NCI-H2107 treated with DMSO at 0.1 percent for 48 hours (cell line): Measurements from ENCODE around the gene WDR72.

Experiments used
- DNase-seq: peaks from one replicate; lab custom pipeline; 2025; ENCODE audit not compliant: unreplicated experiment; lab: John Stamatoyannopoulos, UW

WDR72 gene

DNA sequence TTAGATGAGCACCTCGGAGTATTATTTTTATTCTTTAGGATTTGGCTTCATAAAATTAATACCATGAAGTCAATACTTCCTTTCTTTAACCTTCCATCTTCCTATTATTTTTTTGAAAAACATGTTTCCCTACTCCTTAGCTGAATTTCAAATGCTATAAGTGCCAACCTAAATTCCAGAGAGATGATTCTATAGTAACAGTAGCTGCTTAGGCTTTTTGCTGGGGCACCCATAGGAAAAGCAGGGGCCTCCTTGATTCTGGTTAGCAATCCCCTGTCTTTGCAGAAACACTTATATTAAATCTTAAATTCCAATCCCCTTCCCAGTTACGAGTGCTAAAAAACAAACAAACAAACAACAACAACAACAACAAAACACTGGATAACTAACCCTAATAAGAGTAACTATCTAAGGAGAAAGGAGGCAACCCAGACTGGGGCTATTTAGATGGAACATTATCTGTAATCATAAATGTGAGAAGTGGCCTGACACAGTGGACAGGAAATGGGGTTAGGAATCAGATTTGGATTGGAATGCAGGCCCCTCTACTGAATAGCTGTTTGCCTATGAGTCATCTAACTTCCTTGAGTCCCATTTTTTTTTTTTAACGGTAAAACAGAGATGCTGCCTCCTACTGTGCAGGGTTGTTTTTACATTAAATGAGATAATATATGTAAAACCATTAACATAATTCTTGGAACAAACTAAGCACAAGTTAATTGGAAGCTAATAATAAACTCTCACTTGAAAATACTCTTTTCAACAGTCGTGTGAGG, 148.1 kb downstream of the WDR72 start:
- DNase-seq, result no peak

DNA sequence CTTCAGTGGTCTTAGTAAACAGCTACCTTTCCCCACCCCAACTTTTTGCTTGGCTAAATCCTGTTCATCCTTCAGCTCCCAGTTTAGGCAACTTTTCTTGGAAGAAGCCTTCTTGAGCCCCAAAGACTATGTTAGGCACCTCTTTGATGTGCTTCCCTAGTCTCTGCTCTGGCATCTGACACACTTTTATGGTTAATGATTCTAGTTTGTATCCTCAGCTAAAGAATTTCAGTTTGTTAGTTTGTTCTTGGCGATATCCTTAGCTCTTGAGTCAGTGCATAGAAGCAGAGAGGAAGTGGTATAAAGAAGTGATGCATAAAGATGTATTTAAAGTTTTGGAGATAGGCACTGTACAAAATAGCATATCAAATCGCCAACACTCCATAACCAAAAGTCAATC, 168.4 kb downstream of the WDR72 start:
- no peak for DNase-seq

DNA sequence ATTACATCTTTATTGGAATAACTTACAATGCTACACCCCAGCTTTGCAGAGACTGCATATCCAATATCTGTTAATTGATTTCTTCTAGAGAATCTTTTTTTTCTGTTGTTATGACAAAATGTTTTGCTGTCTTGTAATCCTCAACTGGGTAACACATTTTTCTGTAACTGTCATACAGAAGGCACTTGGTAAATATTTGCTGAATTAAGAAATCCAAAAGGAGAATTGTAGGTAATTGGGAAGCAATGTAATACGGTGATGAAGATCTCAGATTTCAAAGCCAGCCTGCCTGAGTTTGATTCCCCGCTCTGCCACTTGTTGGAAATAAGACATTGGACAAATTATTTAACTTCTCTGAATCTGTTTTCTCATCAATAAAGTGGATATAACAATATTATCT, 169.1 kb downstream of the WDR72 start:
- DNase-seq, result no peak

DNA sequence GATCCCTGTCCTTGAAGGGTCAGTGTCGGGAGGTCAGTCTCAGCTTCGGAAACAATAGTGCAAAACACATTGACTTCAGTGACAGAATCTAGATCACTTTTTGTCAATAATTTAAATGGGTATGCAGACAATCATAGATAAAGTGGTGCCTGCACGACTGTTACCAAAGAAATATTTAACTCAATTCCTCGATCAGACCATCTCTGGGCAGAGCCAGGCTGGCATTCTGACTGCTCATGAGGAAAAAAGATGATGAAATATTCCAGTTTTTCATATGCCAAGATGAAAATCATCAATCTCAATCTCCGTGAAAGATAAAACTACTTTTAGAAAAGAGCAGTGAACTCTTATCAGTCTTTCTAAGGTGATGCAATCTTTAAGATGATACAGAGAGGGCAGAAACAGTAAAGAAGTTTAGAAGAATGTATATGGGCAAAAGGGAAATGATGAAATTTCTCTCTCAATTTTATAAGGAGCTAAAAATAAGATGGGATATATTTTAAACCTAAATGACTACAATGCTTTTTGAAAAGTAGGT, 169.9 kb downstream of the WDR72 start:
- DNase-seq, result no peak

- DNase-seq, result no peak
Observed at GRCh38 chr15:53588773-53589172, 170.7 kb downstream of the WDR72 start.

- DNase-seq, result no peak
Observed at GRCh38 chr15:53586799-53587198, 172.7 kb downstream of the WDR72 start.

DNA sequence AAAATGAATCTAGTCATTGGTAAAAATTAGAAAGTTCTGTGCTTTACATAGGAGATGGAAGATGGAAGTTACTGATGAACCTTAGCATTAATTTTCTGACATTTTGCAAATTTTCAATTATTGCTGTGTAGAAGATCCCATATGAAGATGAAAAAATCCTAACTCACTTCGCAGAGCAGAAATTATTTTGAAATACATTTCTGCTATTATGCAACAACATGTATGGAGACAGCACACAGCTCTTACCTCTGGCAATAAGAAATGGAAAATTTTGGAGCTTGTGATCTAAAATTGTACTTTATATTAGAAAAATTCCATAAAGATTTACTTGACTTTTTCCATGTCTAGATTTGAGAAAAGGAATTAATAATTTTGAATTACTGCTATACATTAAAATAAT, 177.9 kb downstream of the WDR72 start:
- DNase-seq, result no peak

GRCh38 chr15:53580366-53580765, 179.1 kb downstream of the WDR72 start:
- DNase-seq, result no peak

DNA sequence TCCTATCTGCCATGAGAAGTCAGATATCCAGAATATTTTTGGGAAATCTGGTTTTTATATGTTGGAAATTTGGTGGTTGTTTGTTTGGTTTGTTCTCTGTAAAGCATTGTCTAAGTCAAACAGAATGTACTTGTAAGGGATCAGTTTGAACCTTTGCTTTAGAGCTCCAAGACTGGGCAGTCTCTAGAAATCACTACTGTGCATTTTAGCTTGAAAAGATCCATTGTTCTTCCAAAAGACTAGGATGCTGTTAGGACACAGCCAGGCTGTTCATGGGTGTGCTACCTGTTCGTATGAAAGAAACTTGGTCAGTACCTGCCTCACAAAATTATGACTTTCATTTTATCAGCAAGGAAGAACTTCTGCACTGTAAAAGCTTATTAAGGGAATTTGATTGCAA, 182.6 kb downstream of the WDR72 start:
- DNase-seq, result no peak

- no peak for DNase-seq
Observed at GRCh38 chr15:53573091-53573490, 186.4 kb downstream of the WDR72 start.

- no peak for DNase-seq
Observed at GRCh38 chr15:53569751-53570480, 189.5 kb downstream of the WDR72 start.

- no peak for DNase-seq
Observed at GRCh38 chr15:53566912-53567311, 192.6 kb downstream of the WDR72 start.

DNA sequence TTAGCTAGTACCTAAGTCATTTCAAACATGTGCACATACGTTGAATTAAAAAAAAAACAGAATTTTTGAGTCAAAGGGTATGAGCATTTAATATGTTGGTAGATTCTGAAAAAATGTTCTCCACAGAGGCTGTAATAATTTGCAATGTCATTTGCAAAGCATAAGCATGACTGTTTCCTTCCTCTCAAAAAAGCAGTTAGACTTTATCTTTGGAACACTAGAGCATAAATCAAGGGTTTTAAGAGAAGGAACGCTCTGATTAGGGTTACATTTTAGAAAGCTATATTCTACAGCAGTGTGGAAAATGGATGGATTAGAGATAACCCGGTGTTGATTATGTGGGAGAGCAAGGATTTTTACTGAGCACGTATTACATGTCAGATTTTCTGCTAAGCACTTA, 193.7 kb downstream of the WDR72 start:
- no peak for DNase-seq

GRCh38 chr15:53564647-53565046, 194.8 kb downstream of the WDR72 start:
- no peak for DNase-seq

DNA sequence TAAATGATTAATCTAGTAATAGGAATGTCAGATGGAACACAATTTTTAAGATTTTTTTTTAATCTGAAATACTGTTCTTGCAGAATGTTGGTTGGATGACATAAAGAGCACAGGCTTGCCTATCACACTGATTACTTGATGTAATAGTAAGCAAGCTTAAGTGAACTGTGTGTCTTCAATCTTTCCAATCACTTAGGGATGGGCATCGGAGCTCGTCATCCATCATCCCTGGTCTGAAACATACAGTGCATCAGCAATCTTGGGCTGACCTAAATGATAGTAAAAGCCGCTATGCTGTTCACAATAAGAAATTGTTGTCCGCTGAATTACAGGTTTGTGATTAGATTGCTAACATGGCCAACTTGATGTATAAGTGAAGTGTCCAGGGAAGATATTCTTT, 195.8 kb downstream of the WDR72 start:
- DNase-seq, result no peak

- no peak for DNase-seq
Observed at GRCh38 chr15:53559364-53560277, 199.8 kb downstream of the WDR72 start.

DNA sequence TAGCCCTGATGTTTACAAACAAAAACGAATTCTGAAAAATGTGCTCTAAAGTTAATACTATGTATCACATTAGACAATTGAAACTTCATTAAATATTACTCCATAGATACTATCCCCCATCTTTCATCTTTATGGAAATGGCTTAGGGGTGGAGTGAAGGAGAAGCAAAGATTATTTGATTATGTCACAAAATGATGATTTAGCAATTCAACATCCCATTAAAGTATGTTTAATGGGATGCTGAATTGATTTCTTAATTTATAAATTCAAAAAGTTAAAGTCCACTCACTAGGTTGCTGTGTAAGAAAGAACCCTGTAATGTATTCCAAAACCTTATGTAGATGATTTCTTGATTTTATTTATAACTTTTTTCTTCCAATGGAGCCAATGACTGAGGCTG, 201.1 kb downstream of the WDR72 start:
- DNase-seq, result no peak

- DNase-seq, result no peak
Observed at GRCh38 chr15:53555226-53555625, 204.2 kb downstream of the WDR72 start.

DNA sequence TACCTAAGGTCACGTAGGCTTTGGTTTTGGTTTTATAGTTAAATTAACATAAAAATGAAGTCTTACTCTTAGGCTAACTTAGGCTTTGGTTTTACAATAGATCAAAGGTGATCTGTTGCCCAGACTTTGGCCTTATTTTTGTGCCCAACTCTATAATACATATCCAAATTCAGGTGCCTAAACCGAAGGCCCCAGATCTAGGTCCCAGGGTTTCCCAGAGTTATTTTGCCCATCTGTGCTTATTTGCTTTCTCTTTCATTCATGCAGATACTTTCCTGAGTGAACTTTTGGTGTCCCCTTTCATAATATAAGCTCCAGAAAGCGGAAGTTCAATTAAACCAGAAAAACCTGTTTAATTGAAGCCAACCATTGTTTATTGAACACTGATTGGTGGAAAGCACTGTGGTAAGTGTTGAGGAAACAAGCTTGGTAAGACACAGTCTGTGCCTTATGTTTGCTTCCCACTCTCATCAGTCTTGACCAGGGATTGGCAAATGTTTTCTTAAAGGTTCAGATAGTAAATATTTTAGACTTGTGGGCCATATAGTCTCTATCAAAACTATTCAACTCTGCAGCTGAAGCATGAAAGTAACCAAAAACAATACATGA, 209.7 kb downstream of the WDR72 start:
- DNase-seq, result no peak

GRCh38 chr15:53548236-53548635, 211.2 kb downstream of the WDR72 start:
- DNase-seq, result no peak
